HEK293T (cell line): Measurements from ENCODE around the gene CACNA1C.

Source experiments
- ARNT ChIP-seq: fragments of 450-650 bp; IDR thresholded peaks from 2 replicates; pipeline ENCODE4 v1.6.1; 2017; ENCODE audit warnings: mild to moderate bottlenecking
- BHLHE40 ChIP-seq: fragments of 450-650 bp; IDR thresholded peaks from 2 replicates; pipeline ENCODE4 v1.6.1; 2016; ENCODE audit warnings: mild to moderate bottlenecking, moderate library complexity, borderline replicate concordance
- ELF4 ChIP-seq: fragments of 450-650 bp; IDR thresholded peaks from 2 replicates; pipeline ENCODE4 v1.6.1; 2017; ENCODE audit warnings: antibody characterized with exemption
- FOXA1 ChIP-seq: fragments of 450-650 bp; IDR thresholded peaks from 2 replicates; pipeline ENCODE4 v1.6.1; 2016; ENCODE audit warnings: mild to moderate bottlenecking
- HDGF ChIP-seq: fragments of 450-650 bp; IDR thresholded peaks from 2 replicates; pipeline ENCODE4 v1.6.1; 2017; ENCODE audit warnings: antibody characterized with exemption, borderline replicate concordance
- LEF1 ChIP-seq: fragments of 450-650 bp; IDR thresholded peaks from 2 replicates; pipeline ENCODE4 v1.6.1; 2017; ENCODE audit warnings: mild to moderate bottlenecking, borderline replicate concordance
- PKNOX1 ChIP-seq: fragments of 450-650 bp; IDR thresholded peaks from 2 replicates; pipeline ENCODE4 v1.6.1; 2016
- SP1 ChIP-seq: fragments of 450-650 bp; IDR thresholded peaks from 2 replicates; pipeline ENCODE4 v1.6.1; 2017
- ZNF384 ChIP-seq: fragments of 450-650 bp; IDR thresholded peaks from 2 replicates; pipeline ENCODE4 v1.6.1; 2016

DNA sequence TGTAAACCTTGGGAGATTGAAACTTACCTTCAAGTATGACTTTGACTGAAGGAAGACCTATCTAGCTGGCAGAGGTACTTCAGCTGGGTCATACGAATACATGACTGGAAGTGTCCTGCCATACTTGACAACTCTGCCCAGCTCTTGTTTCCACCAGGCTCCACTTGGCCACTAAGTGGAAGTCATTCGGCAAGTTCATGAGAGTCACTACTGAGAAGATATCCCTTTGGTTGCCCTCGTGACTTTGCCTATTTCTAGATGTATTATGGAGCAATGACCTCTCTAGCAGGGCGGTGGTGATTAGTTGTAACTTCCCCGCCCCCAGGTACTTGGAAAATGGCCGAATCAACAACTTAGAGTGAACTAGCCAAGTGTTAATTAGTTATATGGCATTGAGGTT lies 8.6 kb upstream of the CACNA1C start:
- no peak for TF ChIP-seq SP1
- no peak for TF ChIP-seq FOXA1
- TF ChIP-seq LEF1: no peak
- TF ChIP-seq ZNF384: no peak
- no peak for TF ChIP-seq ARNT
- TF ChIP-seq HDGF: no peak
- no peak for TF ChIP-seq ELF4
- TF ChIP-seq BHLHE40: no peak
- TF ChIP-seq PKNOX1: no peak
